HL-60 (cell line): Measurements from ENCODE around the gene NPEPL1.

Experiments used
- DNase-seq, 2 experiments: peaks; one replicate each; pipeline ENCODE4 v3.0.0-alpha.2; 2010 to 2020; ENCODE audit warnings: low read depth in 1 of 2, low spot score in 1 of 2
- H3K27ac ChIP-seq: fragments of 250-450 bp; sonication (Bioruptor Pico); replicated peaks from 2 replicates; pipeline ENCODE4 v1.5.1; 2020; ENCODE audit warnings: mild to moderate bottlenecking, moderate library complexity
- H3K27me3 ChIP-seq: fragments of 250-450 bp; sonication (Bioruptor Pico); 2 replicates; pipeline ENCODE4 v1.5.1; 2021; ENCODE audit warnings: mild to moderate bottlenecking, moderate library complexity; ENCODE audit not compliant: insufficient read depth, poor library complexity, severe bottlenecking
- H3K4me3 ChIP-seq: replicated peaks from 2 replicates; pipeline ENCODE4 v1.5.1; 2011; ENCODE audit warnings: mild to moderate bottlenecking, control low read depth, low read length; ENCODE audit not compliant: insufficient read depth
- CTCF ChIP-seq: IDR thresholded peaks from one replicate; pipeline ENCODE4 v1.5.1; 2011; ENCODE audit warnings: low read length, control low read depth, inconsistent platforms; ENCODE audit not compliant: insufficient read depth
- GABPA ChIP-seq: IDR thresholded peaks from 2 replicates; pipeline ENCODE4 v1.6.1; 2012; ENCODE audit warnings: low read depth
- POLR2AphosphoS5 ChIP-seq: IDR thresholded peaks from 2 replicates; pipeline ENCODE4 v1.6.1; 2012; ENCODE audit warnings: low read depth
- REST ChIP-seq: IDR thresholded peaks from 2 replicates; pipeline ENCODE4 v1.6.1; 2012; ENCODE audit warnings: low read depth; ENCODE audit not compliant: insufficient replicate concordance
- SPI1 ChIP-seq: IDR thresholded peaks from 2 replicates; pipeline ENCODE4 v1.6.1; 2012; ENCODE audit warnings: low read depth, mild to moderate bottlenecking, borderline replicate concordance

NPEPL1 gene

DNA sequence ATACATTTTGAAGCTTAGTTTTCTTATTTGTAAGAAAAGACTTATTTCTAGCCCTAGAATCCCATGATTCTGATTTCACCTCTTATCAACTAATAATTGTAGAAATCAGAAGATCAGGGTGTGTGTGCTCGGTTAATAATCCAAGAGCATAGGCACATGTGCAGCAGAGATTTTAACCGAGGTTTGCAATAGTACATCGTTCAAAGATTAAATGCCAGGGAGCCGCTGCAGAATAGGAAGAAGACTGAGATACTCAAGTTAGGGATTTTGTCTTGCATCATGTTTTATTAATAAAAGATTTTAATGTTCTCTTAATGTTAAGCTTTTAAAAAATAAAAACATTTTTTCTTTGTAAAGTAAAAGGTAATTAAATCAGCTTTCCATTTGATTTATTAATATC, 34.6 kb upstream of the NPEPL1 start:
- DNase-seq, result no peak
- TF ChIP-seq SPI1, result no peak
- no peak for TF ChIP-seq REST
- no peak for TF ChIP-seq GABPA
- no peak for TF ChIP-seq CTCF
- TF ChIP-seq POLR2AphosphoS5, result no peak
- no peak overlapping the region for H3K4me3 ChIP-seq
- no peak overlapping the region for H3K27ac ChIP-seq
- H3K27me3 ChIP-seq, result no peaks in the 10 kb centered on the region

DNA sequence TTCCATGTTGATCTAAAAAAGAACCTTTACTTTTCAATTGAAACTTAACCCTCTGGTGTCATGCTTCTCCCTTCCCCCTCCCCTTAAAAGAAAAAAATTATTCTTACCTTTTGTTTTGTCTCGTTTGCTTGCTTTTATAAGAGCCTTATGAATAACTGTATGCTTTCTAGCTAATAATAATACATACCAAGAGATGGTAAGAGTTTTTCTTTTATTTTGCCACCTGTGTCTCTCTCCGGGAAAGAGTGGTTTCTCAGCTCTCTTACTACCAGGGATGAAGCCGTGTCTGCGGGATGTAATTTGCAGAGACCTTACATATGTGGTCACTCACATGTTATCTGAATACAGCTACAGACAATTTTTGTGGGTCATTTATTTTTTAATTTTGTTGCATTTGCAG, 33.8 kb upstream of the NPEPL1 start:
- Histone ChIP-seq H3K27me3 (no peaks in the 10 kb centered on the region), H3K4me3 (no peak overlapping the region), H3K27ac (no peak overlapping the region)
- no peak for DNase-seq
- TF ChIP-seq REST (no peak), SPI1 (no peak), CTCF (no peak), GABPA (no peak), POLR2AphosphoS5 (no peak)

- H3K27me3 ChIP-seq, result no peaks in the 10 kb centered on the region
- no peak overlapping the region for H3K4me3 ChIP-seq
- DNase-seq, result no peak
- no peak for TF ChIP-seq REST
- no peak for TF ChIP-seq POLR2AphosphoS5
- no peak for TF ChIP-seq CTCF
- peak; percentile 10; the same call in 1 of the 2 replicates for TF ChIP-seq SPI1
- no peak for TF ChIP-seq GABPA
- H3K27ac ChIP-seq, result no peak overlapping the region
Observed at GRCh38 chr20:58659841-58660240, 32.8 kb upstream of the NPEPL1 start.
